ENCODE data around the gene IPCEF1. TPM values are rescaled to one million over a fixed set of nuclear protein-coding genes. Genes with fewer than 3 reads are reported as not detected.
A peak's percentile ranks its signal among the peaks of the same experiment; 100 is the strongest.

IPCEF1 gene
- total RNA-seq, 4 donors from 2014 or later: 0.63 to 5.3 (median 1.9) TPM

DNA sequence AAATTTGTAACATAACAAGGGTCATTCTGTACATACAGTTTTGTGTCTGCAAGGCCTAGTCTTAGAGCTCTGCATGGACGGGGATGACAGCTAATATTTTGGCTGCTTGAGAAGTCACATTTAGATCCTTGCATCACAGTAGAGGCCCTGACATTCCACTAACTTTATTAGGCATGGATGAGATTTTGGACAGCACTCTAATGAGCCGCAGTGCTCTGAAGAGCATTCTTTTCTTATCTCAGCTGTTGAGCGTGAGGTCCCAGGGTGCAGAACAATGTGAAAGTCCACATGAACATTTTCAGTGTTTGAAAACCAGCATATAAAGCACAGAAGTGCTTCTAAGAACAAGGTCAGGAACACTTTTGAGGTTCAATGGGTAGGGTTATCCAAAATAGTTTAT, 58.9 kb downstream of the IPCEF1 start:
- no peak for DNase-seq (ENCODE audit: low spot score in 2 of 2)
- Histone ChIP-seq H3K4me1 (peaks cover 0 to 37% (median 8%) of the 10 kb centered on the region in 4 donors), H3K4me3 (no peak overlapping the region), H3K27ac (peak overlapping the region in 2 of 4 donors; percentile 74 to 81), H3K27me3 (no peaks in the 10 kb centered on the region), H3K36me3 (no peaks in the 10 kb centered on the region), H3K9me3 (no peaks in the 10 kb centered on the region)
- TF ChIP-seq POLR2A (IDR thresholded peaks at IDR 0.05) (no peak), EP300 (IDR thresholded peaks at IDR 0.05) (no peak)
- TF ChIP-seq, protein P1, sequence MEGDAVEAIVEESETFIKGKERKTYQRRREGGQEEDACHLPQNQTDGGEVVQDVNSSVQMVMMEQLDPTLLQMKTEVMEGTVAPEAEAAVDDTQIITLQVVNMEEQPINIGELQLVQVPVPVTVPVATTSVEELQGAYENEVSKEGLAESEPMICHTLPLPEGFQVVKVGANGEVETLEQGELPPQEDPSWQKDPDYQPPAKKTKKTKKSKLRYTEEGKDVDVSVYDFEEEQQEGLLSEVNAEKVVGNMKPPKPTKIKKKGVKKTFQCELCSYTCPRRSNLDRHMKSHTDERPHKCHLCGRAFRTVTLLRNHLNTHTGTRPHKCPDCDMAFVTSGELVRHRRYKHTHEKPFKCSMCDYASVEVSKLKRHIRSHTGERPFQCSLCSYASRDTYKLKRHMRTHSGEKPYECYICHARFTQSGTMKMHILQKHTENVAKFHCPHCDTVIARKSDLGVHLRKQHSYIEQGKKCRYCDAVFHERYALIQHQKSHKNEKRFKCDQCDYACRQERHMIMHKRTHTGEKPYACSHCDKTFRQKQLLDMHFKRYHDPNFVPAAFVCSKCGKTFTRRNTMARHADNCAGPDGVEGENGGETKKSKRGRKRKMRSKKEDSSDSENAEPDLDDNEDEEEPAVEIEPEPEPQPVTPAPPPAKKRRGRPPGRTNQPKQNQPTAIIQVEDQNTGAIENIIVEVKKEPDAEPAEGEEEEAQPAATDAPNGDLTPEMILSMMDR (IDR thresholded peaks at IDR 0.05): no peak
- 25 to 32% methylated on average over 3 of the region's 3 CpGs for WGBS, 2 donors

DNA sequence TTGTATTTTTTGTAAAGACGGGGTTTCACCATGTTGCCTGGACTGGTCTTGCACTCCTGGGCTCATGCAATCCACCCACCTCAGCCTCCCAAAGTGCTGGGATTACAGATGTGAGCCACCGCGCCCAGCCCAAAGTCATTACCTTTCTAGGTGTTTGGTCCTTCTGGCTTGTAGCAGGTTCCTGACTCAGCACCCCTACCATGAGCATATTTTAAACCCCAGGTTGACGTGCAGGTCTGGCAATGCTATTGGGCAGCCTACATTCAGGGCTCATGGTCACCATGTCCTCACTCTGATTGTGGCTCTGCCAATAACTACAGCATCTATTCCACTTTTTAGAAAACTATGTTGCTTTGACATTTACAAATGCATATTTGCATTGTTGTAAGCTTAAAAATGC, 59.4 kb downstream of the IPCEF1 start:
- WGBS, 2 donors: 87 to 91% methylated on average over 4 of the region's 4 CpGs
- Histone ChIP-seq H3K27ac (peak overlapping the region in 2 of 4 donors; percentile 74 to 81), H3K4me1 (peaks cover 0 to 36% (median 8%) of the 10 kb centered on the region in 4 donors), H3K36me3 (no peaks in the 10 kb centered on the region), H3K4me3 (no peak overlapping the region), H3K27me3 (no peaks in the 10 kb centered on the region), H3K9me3 (no peaks in the 10 kb centered on the region)
- TF ChIP-seq POLR2A (IDR thresholded peaks at IDR 0.05) (no peak), EP300 (IDR thresholded peaks at IDR 0.05) (no peak)
- TF ChIP-seq, protein P1 (IDR thresholded peaks at IDR 0.05): no peak
- no peak for DNase-seq (ENCODE audit: low spot score in 2 of 2)

DNA sequence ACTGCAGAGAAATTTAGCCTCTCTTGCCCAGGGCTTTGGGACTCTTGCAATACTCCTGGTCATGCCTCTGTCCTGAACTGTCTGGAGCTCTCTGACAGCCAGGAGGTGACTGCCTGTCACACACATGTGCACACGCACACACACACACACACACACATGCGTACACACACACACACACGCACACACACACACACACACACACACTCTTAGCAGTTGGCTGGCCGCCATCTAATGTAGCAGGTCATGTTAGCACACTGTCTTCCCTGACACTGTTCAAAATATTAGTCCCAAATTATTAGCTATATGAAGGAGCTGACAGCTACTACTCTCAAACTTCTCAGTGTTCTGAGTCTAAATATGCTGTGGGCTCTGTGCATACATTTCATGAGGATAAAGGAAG, 60.9 kb downstream of the IPCEF1 start:
- no peaks in the 10 kb centered on the region for H3K36me3 ChIP-seq
- H3K27ac ChIP-seq: peak overlapping the region in 1 of 4 donors; percentile 23
- no peak for DNase-seq (ENCODE audit: low spot score in 2 of 2)
- H3K4me3 ChIP-seq: no peak overlapping the region
- no peaks in the 10 kb centered on the region for H3K9me3 ChIP-seq
- TF ChIP-seq EP300 (IDR thresholded peaks at IDR 0.05): no peak
- TF ChIP-seq, protein P1 (IDR thresholded peaks at IDR 0.05): no peak
- no peak for TF ChIP-seq POLR2A (IDR thresholded peaks at IDR 0.05)
- H3K27me3 ChIP-seq: no peaks in the 10 kb centered on the region
- WGBS, 2 donors: 77 to 96% methylated on average over 4 of the region's 4 CpGs
- H3K4me1 ChIP-seq: peaks cover 0 to 21% (median 8%) of the 10 kb centered on the region in 4 donors

DNA sequence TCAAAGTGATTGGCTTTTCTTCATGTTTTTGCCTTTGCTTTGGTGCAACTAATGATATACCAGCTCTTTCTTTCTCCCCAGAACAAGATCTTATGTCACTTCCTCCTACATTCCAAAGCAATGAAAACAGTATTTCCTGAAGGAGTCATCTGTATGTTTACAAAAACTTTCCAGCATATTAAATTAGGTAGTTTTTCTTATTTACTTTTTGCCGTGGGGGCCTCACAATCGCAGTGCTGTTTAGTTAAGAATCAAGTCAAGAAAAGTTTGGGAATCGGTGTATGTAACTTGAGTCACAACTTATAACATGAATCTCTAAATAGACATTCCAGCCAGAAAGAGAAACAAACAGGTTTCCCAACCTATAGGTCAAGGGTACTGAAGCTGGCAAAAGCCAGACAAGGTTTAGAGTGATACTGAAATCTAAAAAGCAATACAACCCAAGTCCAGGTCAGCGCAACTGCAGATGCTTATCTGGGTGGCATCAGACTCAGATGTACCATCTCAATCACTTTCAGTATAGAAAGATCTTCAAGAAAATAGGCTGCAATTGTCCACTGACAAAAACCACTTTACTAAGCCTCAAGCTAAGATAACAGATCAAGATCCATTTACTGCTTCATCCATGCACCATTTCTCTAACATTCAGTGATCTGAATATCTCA, 63.6 kb downstream of the IPCEF1 start:
- WGBS, 2 donors: 38 to 47% methylated on average over 4 of the region's 4 CpGs

DNA sequence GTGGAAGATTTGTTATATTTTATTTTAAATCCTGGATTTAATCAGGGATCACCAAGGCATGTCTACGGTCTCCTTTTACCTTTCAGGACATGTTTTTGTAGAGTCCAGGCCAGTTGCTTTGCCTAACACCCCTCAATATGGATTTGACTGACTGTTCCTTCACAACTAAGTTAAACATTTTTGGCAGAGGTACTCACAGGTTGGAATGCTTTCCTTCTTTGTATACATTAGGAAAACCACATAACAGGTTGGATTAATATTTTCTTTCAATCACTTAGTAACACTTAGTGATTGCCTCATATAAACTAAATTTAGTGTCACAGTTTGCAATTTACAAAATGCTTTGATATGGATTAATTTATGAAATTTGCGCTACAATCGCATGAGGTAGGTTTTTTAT, 64.5 kb downstream of the IPCEF1 start:
- H3K27me3 ChIP-seq: no peaks in the 10 kb centered on the region
- 67% methylated on average over 3 of the region's 3 CpGs for WGBS, 2 donors
- TF ChIP-seq, protein P1 (IDR thresholded peaks at IDR 0.05): no peak
- TF ChIP-seq EP300 (IDR thresholded peaks at IDR 0.05) (no peak), POLR2A (IDR thresholded peaks at IDR 0.05) (no peak)
- H3K27ac ChIP-seq: no peak overlapping the region
- no peaks in the 10 kb centered on the region for H3K36me3 ChIP-seq
- peaks cover 0 to 4% (median 1%) of the 10 kb centered on the region in 4 donors for H3K4me1 ChIP-seq
- DNase-seq (ENCODE audit: low spot score in 2 of 2): no peak
- H3K4me3 ChIP-seq: no peak overlapping the region
- no peaks in the 10 kb centered on the region for H3K9me3 ChIP-seq

More for the DNA sequence above, 63.6 kb downstream of the IPCEF1 start:
- peaks cover 0 to 13% (median 8%) of the 10 kb centered on the region in 4 donors for H3K4me1 ChIP-seq
- no peaks in the 10 kb centered on the region for H3K36me3 ChIP-seq
- no peak for DNase-seq (ENCODE audit: low spot score in 2 of 2)
- H3K9me3 ChIP-seq: no peaks in the 10 kb centered on the region
- peak overlapping the region in 1 of 4 donors; percentile 14 for H3K27ac ChIP-seq
- no peaks in the 10 kb centered on the region for H3K27me3 ChIP-seq
- TF ChIP-seq POLR2A (IDR thresholded peaks at IDR 0.05) (no peak), EP300 (IDR thresholded peaks at IDR 0.05) (no peak)
- TF ChIP-seq, protein P1 (IDR thresholded peaks at IDR 0.05): no peak
- no peak overlapping the region for H3K4me3 ChIP-seq

All from tibial nerve (tissue), 4 donors.